Coronary artery (tissue), 2 donors: ENCODE data around the gene ERC2.

Experiments
- DNase-seq: peaks from one replicate; pipeline ENCODE4 v3.0.0-alpha.2; 2017; ENCODE audit warnings: low spot score
- H3K27ac ChIP-seq, 2 donors: fragments of 200-600 bp; sonication (generic); one replicate each; pipeline ENCODE4 v1.5.1; 2016 to 2019
- H3K4me3 ChIP-seq: fragments of 200-600 bp; sonication (generic); 2 replicates; pipeline ENCODE4 v1.5.1; 2016; ENCODE audit warnings: mild to moderate bottlenecking, moderate library complexity
- CTCF ChIP-seq: fragments of 200-600 bp; sonication (generic); IDR thresholded peaks from one replicate; pipeline ENCODE4 v1.5.1; 2019; ENCODE audit warnings: antibody characterized with exemption

Gene ERC2

GRCh38 chr3:56308471-56308870 is 159.8 kb downstream of the ERC2 start:
- Histone ChIP-seq H3K27ac (no peak overlapping the region), H3K4me3 (no peak overlapping the region)
- DNase-seq: no peak
- TF ChIP-seq CTCF: no peak

- Histone ChIP-seq H3K4me3 (no peak overlapping the region), H3K27ac (no peak overlapping the region)
- no peak for TF ChIP-seq CTCF
- DNase-seq: no peak
Observed at GRCh38 chr3:56304069-56304468, 164.2 kb downstream of the ERC2 start.

GRCh38 chr3:56303487-56303886 is 164.8 kb downstream of the ERC2 start:
- H3K4me3 ChIP-seq: no peak overlapping the region
- no peak for DNase-seq
- TF ChIP-seq CTCF: no peak
- H3K27ac ChIP-seq: no peak overlapping the region

GRCh38 chr3:56302417-56302816 is 165.8 kb downstream of the ERC2 start:
- no peak for TF ChIP-seq CTCF

GRCh38 chr3:56297281-56297840 is 170.9 kb downstream of the ERC2 start:
- no peak overlapping the region for H3K27ac ChIP-seq
- no peak for DNase-seq
- no peak for TF ChIP-seq CTCF
- H3K4me3 ChIP-seq: no peak overlapping the region

More at GRCh38 chr3:56302417-56302816, 165.8 kb downstream of the ERC2 start:
- no peak overlapping the region for H3K4me3 ChIP-seq
- no peak overlapping the region for H3K27ac ChIP-seq
- no peak for DNase-seq

GRCh38 chr3:56296361-56296760 is 171.9 kb downstream of the ERC2 start:
- no peak for DNase-seq
- Histone ChIP-seq H3K27ac (no peak overlapping the region), H3K4me3 (no peak overlapping the region)
- no peak for TF ChIP-seq CTCF

GRCh38 chr3:56295161-56295560 is 173.1 kb downstream of the ERC2 start:
- no peak for TF ChIP-seq CTCF
- DNase-seq: no peak
- Histone ChIP-seq H3K4me3 (no peak overlapping the region), H3K27ac (no peak overlapping the region)
